GM19351 (cell line): ENCODE data around the gene STON2.
"Not testable (repeated sequence)": the region's sequence is repeated elsewhere in the genome, so short reads cannot be mapped to it uniquely, and the experiment has no call there.

Experiments
- ATAC-seq: cut with Tn5 transposase; IDR thresholded peaks from one replicate; pipeline ENCODE4 v1.9.1; 2021; ENCODE audit warnings: mild to moderate bottlenecking, moderate library complexity; ENCODE audit not compliant: unreplicated experiment

STON2 gene

GRCh38 chr14:81272317-81272716 is 127.8 kb downstream of the STON2 start:
- ATAC-seq: no peak

GRCh38 chr14:81269979-81270375 is 130.1 kb downstream of the STON2 start:
- no peak for ATAC-seq

- peak; percentile 83 for ATAC-seq
These were observed 130.8 kb downstream of the STON2 start for GRCh38 chr14:81269100-81269978.

GRCh38 chr14:81268016-81268416 is 132.1 kb downstream of the STON2 start:
- ATAC-seq: no peak

GRCh38 chr14:81265636-81266169 is 134.4 kb downstream of the STON2 start:
- ATAC-seq: no peak

GRCh38 chr14:81264671-81265070 is 135.5 kb downstream of the STON2 start:
- ATAC-seq: no peak

- no peak for ATAC-seq
These were observed 136.2 kb downstream of the STON2 start for GRCh38 chr14:81263777-81264410.

GRCh38 chr14:81261176-81261575 is 138.9 kb downstream of the STON2 start:
- no peak for ATAC-seq

GRCh38 chr14:81260732-81261131 is 139.4 kb downstream of the STON2 start:
- ATAC-seq: no peak

- peak; percentile 66 for ATAC-seq
These were observed 143.7 kb downstream of the STON2 start for GRCh38 chr14:81256289-81256960.

- no peak for ATAC-seq
These were observed 147.8 kb downstream of the STON2 start for GRCh38 chr14:81252278-81252677.

- ATAC-seq: no peak
These were observed 152.8 kb downstream of the STON2 start for GRCh38 chr14:81247271-81247766.

- ATAC-seq: no peak
These were observed 153.5 kb downstream of the STON2 start for GRCh38 chr14:81246461-81247270.

GRCh38 chr14:81245771-81246170 is 154.4 kb downstream of the STON2 start:
- ATAC-seq: no peak

- ATAC-seq: not testable (repeated sequence)
These were observed 155.7 kb downstream of the STON2 start for GRCh38 chr14:81244431-81244830.

- ATAC-seq: no peak
These were observed 156.6 kb downstream of the STON2 start for GRCh38 chr14:81243499-81243898.

- ATAC-seq: not testable (repeated sequence)
These were observed 163.3 kb downstream of the STON2 start for GRCh38 chr14:81236849-81237248.

GRCh38 chr14:81236138-81236537 is 164.0 kb downstream of the STON2 start:
- ATAC-seq: no peak

GRCh38 chr14:81235096-81235495 is 165.0 kb downstream of the STON2 start:
- peak; percentile 89 for ATAC-seq

- ATAC-seq: no peak
These were observed 165.8 kb downstream of the STON2 start for GRCh38 chr14:81234278-81234677.
